C4-2B (cell line): ENCODE data around the gene SLC47A2.

Source experiments
- CTCF ChIP-seq: fragments of 450-650 bp; conservative IDR thresholded peaks from 2 replicates; pipeline ENCODE4 v1.5.1; 2017; ENCODE audit warnings: mild to moderate bottlenecking
- ZFX ChIP-seq: fragments of 450-650 bp; IDR thresholded peaks from 2 replicates; pipeline ENCODE4 v1.6.1; 2017

- TF ChIP-seq CTCF (no peak), ZFX (no peak)
These were observed 12.4 kb downstream of the SLC47A2 start for GRCh38 chr17:19703828-19704613.
